ENCODE results near the gene SPIRE2.
"Not testable (repeated sequence)": the region's sequence is repeated elsewhere in the genome, so short reads cannot be mapped to it uniquely, and the experiment has no call there.

Gene SPIRE2

DNA sequence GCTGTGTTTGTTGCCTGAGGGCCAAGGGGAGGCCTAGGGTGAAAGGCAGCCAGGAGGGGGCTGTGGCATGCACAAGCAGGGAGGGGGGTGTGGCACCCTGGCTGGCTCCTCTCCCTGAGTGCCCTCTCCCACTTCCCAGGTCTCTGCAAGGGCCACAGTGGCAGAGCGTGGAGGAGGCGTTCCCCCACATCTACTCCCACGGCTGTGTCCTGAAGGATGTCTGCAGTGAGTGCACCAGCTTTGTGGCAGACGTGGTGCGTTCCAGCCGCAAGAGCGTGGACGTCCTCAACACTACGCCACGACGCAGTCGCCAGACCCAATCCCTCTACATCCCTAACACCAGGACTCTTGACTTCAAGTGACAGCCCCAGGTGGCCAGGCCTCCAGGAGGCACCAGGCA lies 41.6 kb downstream of the SPIRE2 start:
- Histone ChIP-seq H3K4me1 (ENCODE audit: control insufficient read depth, insufficient read depth, low read length, unreplicated experiment) (peaks cover 8% of the 10 kb centered on the region), H3K4me3 (ENCODE audit: low read depth, low read length) (no peak overlapping the region), H3K79me2 (ENCODE audit: control insufficient read depth, insufficient read depth, low read length, unreplicated experiment) (peaks cover 12% of the 10 kb centered on the region), H2AFZ (ENCODE audit: low read length, unreplicated experiment) (no peak overlapping the region), H3K27me3 (ENCODE audit: insufficient read depth, low read length) (no peaks in the 10 kb centered on the region), H3K36me3 (ENCODE audit: insufficient read depth, low read length) (peaks cover 13% of the 10 kb centered on the region; the same call in 1 of the 2 replicates), H3K27ac (ENCODE audit: low read depth, low read length) (no peak overlapping the region)

DNA sequence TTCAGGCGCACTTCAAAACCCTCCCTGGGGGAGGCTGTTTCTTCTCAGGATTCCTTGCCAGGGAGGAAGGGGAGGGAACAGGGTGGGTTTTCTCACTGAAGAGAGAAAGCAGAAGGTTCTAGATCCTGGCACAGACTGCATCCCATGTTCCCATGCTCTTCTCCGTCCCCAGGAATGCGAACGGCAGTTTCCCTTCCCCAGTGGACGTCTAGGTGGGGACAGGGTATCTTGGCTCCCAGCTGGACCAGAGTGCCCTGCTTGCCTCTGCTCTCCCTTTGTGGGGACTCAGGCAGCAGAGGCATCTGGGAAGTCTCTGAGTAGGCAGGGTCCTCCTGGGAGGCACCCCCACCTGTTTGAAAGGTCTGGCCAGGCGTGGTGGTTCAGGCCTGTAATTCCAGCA lies 42.2 kb downstream of the SPIRE2 start:
- Histone ChIP-seq H3K4me3 (ENCODE audit: low read depth, low read length) (no peak overlapping the region), H3K36me3 (ENCODE audit: insufficient read depth, low read length) (peaks cover 16% of the 10 kb centered on the region; the same call in 1 of the 2 replicates), H3K27me3 (ENCODE audit: insufficient read depth, low read length) (no peaks in the 10 kb centered on the region), H2AFZ (ENCODE audit: low read length, unreplicated experiment) (no peak overlapping the region), H3K79me2 (ENCODE audit: control insufficient read depth, insufficient read depth, low read length, unreplicated experiment) (peaks cover 17% of the 10 kb centered on the region), H3K4me1 (ENCODE audit: control insufficient read depth, insufficient read depth, low read length, unreplicated experiment) (peaks cover 12% of the 10 kb centered on the region), H3K27ac (ENCODE audit: low read depth, low read length) (no peak overlapping the region)

DNA sequence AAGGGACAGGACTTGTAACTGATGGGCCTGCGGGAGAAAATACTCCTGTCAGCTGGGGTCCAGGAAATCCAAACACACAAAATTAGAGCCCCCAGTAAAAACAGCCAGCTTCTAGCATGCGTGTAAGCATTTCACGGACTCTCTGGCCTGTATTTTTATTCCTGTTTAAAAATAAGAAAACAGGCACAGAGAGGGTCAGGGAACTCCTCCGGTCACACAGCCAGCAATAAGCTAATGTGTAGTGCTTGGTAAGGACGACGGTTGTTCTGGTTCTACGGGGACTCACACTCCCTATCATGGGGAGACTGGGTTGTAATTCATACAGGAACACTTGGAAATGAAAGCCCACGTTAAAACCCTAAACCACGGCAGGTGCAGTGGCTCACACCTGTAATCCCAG lies 43.6 kb downstream of the SPIRE2 start:
- no peak overlapping the region for H3K4me3 ChIP-seq (ENCODE audit: low read depth, low read length)
- H3K4me1 ChIP-seq (ENCODE audit: control insufficient read depth, insufficient read depth, low read length, unreplicated experiment): peaks cover 12% of the 10 kb centered on the region
- no peaks in the 10 kb centered on the region for H3K27me3 ChIP-seq (ENCODE audit: insufficient read depth, low read length)
- no peak overlapping the region for H2AFZ ChIP-seq (ENCODE audit: low read length, unreplicated experiment)
- peaks cover 26% of the 10 kb centered on the region for H3K79me2 ChIP-seq (ENCODE audit: control insufficient read depth, insufficient read depth, low read length, unreplicated experiment)
- peaks cover 22% of the 10 kb centered on the region for H3K36me3 ChIP-seq (ENCODE audit: insufficient read depth, low read length)
- no peak overlapping the region for H3K27ac ChIP-seq (ENCODE audit: low read depth, low read length)

DNA sequence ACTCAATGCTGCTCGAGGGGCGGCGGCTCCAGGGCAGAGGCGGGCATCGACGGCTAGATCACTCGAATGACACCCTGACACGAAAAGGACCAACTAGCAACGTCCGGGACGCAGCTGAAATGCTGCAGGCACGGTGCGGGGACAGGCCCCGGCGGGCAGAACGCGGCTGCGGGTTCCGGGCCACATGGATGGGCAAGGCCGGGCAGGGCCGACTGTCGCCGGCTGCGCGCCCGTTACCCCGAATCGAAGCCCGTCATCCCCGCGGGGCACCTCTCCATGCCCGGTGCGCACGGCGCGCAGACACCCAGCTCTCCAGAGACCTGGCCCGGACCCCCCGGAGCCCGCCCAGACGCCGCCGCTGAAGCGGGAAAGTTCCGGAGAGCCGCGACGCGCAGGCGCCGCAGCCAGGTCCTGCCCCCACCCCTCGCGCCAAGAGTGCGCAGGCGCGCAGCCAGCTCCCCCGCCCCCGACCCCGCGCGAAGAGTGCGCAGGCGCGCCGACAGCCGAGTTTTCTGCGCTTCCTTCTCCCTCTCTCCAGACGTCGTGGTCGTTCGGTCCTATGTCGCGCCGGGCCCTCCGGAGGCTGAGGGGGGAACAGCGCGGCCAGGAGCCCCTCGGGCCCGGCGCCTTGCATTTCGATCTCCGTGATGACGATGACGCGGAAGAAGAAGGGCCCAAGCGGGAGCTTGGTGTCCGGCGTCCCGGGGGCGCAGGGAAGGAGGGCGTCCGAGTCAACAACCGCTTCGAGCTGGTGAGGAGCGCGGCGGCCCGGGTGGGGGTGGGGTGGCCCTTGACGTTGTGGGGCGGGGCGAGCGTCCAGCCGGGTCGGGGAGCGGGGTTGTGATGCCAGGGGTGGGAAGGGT lies 45.1 kb downstream of the SPIRE2 start, which contains the start of gene TCF25:
Gene TCF25 (plus strand): TSS at position 484 of the 863 bp plus-strand sequence. CDS start 76 bp downstream, at position 560.
- Histone ChIP-seq H3K4me1 (ENCODE audit: control insufficient read depth, insufficient read depth, low read length, unreplicated experiment) (peaks cover 12% of the 10 kb centered on the region), H3K36me3 (ENCODE audit: insufficient read depth, low read length) (peaks cover 23% of the 10 kb centered on the region), H3K27me3 (ENCODE audit: insufficient read depth, low read length) (no peaks in the 10 kb centered on the region), H3K27ac (ENCODE audit: low read depth, low read length) (peak within 1 kb of the TSS; percentile 100), H3K79me2 (ENCODE audit: control insufficient read depth, insufficient read depth, low read length, unreplicated experiment) (peaks cover 39% of the 10 kb centered on the region), H3K4me3 (ENCODE audit: low read depth, low read length) (peak within 1 kb of the TSS; percentile 91), H2AFZ (ENCODE audit: low read length, unreplicated experiment) (peak within 1 kb of the TSS; percentile 91)

DNA sequence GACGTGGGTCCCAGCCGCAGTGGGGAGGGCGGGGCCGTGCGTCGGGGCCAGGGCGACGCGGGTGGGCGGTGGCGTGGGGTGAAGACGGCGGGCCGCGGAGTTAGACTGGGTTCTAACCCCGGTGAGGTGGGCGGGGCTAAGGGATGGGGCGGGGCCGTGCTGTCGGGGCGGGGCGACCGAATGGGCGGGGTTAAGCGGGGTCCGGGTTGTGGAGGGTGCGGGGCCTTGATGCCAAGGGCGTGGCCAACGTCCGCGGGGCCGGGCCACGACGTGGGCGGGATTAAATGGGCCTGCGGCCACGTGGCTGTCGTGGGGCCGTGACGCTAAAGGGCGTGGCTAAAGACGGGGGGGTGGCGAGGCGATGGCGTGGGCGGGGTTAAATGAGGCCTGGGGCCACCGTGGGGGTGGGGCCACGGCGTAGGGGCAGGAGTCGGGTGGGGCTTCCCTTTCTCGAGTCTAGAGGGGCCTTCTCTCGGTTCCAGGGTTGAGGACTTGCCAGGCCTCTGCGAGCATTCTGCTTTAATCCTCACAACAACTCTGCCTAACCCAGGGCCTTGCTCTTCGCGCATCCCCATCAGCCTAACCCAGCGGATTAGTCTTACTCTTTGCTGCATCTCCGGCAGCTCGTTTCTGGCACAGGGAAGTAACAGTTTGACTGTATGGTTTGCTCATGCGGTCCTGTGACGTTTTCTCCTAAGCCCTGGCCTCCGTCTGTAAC lies 45.9 kb downstream of the SPIRE2 start:
- Histone ChIP-seq H2AFZ (ENCODE audit: low read length, unreplicated experiment) (no peak overlapping the region), H3K4me3 (ENCODE audit: low read depth, low read length) (peak overlapping the region; percentile 91), H3K4me1 (ENCODE audit: control insufficient read depth, insufficient read depth, low read length, unreplicated experiment) (peaks cover 12% of the 10 kb centered on the region), H3K79me2 (ENCODE audit: control insufficient read depth, insufficient read depth, low read length, unreplicated experiment) (peaks cover 47% of the 10 kb centered on the region), H3K36me3 (ENCODE audit: insufficient read depth, low read length) (peaks cover 22% of the 10 kb centered on the region), H3K27me3 (ENCODE audit: insufficient read depth, low read length) (no peaks in the 10 kb centered on the region), H3K27ac (ENCODE audit: low read depth, low read length) (peak overlapping the region; percentile 100)

DNA sequence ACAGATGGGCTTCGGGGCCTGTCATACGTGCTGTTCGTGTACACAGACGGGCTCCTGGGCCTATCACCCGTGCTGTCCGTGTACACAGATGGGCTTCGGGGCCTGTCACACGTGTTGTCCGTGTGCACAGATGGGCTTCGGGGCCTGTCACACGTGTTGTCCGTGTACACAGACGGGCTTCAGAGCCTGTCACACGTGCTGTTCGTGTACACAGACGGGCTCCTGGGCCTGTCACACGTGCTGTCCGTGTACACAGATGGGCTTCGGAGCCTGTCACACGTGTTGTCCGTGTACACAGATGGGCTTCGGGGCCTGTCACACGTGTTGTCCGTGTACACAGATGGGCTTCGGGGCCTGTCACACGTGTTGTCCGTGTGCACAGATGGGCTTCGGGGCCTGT lies 50.8 kb downstream of the SPIRE2 start:
- H2AFZ ChIP-seq (ENCODE audit: low read length, unreplicated experiment); H3K4me1 ChIP-seq (ENCODE audit: control insufficient read depth, insufficient read depth, low read length, unreplicated experiment); H3K4me3 ChIP-seq (ENCODE audit: low read depth, low read length); H3K27me3 ChIP-seq (ENCODE audit: insufficient read depth, low read length); H3K27ac ChIP-seq (ENCODE audit: low read depth, low read length): not testable (repeated sequence)
- Histone ChIP-seq H3K79me2 (ENCODE audit: control insufficient read depth, insufficient read depth, low read length, unreplicated experiment) (peaks cover 83% of the 10 kb centered on the region), H3K36me3 (ENCODE audit: insufficient read depth, low read length) (peaks cover 42% of the 10 kb centered on the region)

DNA sequence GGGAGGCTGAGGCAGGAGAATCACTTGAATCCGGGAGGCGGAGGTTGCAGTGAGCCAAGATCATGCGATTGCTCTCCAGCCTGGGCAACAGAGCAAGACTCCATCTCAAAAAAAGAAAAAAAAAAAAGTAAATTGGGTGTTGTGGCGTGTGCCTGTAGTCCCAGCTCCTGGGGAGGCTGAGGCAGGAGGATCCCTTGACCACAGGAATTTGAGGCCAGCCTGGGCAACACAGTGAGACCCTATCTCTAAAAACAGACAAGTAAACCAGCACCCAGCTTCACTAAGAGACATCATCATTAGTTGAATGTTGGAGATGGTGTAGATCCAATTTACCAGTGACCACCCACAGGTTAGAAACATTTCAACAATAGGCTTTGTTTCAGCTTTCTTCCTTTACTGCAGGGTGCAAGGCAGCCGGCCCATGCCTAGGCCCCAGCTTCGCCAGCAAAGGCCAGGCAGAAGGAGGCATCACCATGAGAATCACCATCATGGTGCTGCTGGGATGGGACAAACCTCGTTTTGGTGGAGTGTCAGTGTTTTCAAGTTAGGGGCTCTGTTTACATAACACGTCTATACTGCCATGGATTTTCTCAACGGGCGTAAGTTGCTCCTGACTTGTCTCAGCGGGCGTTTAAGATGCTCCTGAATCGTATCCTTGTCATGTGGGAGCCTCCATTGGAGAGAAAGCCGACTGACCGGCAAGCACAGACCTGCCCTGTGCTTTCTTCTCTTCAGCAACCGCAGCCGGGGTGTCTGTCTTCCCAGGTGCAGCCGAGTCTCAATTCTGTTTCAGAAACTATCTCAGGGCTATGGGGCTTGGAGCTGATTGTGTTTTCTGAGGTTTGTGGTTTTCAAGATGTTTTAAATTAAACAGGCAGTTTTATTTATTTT lies 52.4 kb downstream of the SPIRE2 start:
- Histone ChIP-seq H3K4me3 (ENCODE audit: low read depth, low read length) (no peak overlapping the region), H3K79me2 (ENCODE audit: control insufficient read depth, insufficient read depth, low read length, unreplicated experiment) (peaks cover 69% of the 10 kb centered on the region), H3K27ac (ENCODE audit: low read depth, low read length) (no peak overlapping the region), H3K36me3 (ENCODE audit: insufficient read depth, low read length) (peaks cover 36% of the 10 kb centered on the region), H2AFZ (ENCODE audit: low read length, unreplicated experiment) (no peak overlapping the region), H3K27me3 (ENCODE audit: insufficient read depth, low read length) (no peaks in the 10 kb centered on the region), H3K4me1 (ENCODE audit: control insufficient read depth, insufficient read depth, low read length, unreplicated experiment) (no peaks in the 10 kb centered on the region)

DNA sequence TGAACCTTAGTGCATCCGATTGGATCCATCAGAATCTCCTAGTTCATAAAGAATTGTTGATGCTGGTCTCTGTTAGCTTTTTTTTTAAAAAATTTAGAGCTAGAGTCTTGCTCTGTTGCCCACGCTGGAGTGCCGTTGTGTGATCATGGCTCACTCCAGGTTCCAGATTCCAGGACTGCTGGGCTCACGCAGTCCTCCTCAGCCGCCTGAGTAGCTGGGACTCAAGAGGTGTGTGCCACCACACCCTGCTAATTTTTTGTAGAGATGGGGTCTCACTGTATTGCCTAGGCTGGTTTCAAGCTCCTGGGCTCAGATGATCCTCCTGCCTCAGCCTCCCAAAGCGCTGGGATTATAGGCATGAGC lies 53.1 kb downstream of the SPIRE2 start:
- Histone ChIP-seq H3K27me3 (ENCODE audit: insufficient read depth, low read length) (no peaks in the 10 kb centered on the region), H3K4me1 (ENCODE audit: control insufficient read depth, insufficient read depth, low read length, unreplicated experiment) (no peaks in the 10 kb centered on the region), H2AFZ (ENCODE audit: low read length, unreplicated experiment) (no peak overlapping the region), H3K36me3 (ENCODE audit: insufficient read depth, low read length) (peaks cover 31% of the 10 kb centered on the region), H3K79me2 (ENCODE audit: control insufficient read depth, insufficient read depth, low read length, unreplicated experiment) (peaks cover 63% of the 10 kb centered on the region), H3K4me3 (ENCODE audit: low read depth, low read length) (no peak overlapping the region), H3K27ac (ENCODE audit: low read depth, low read length) (no peak overlapping the region)

DNA sequence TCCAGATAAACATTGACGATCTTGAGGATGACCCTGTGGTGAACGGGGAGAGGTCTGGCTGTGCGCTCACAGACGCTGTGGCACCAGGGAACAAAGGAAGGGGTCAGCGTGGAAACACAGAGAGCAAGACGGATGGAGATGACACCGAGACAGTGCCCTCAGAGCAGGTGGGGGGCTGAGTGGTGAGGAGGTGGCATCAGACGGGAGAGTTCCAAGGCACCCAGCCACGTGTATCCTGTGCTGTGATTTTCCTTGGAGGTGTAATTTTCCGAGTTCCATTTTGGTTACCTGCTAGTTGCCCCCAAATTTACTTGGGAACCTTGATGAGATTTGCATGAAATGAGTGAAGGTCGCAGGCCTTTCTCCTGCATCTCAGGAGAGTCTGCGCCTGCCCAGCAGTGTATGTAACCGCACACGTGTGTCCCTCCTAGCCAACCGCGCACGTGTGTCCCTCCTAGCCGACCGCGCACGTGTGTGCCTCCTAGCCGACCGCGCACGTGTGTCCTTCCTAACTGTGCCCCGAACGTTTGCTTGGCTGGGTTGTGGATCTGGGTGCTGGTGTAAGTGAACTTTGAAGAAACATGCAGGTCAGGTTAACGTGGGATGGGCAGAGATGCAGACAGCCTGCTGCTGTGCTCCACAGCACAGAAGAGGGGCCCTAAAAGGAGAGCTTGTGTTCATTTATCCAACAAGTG lies 55.2 kb downstream of the SPIRE2 start:
- Histone ChIP-seq H3K79me2 (ENCODE audit: control insufficient read depth, insufficient read depth, low read length, unreplicated experiment) (peaks cover 48% of the 10 kb centered on the region), H3K36me3 (ENCODE audit: insufficient read depth, low read length) (peaks cover 24% of the 10 kb centered on the region), H3K27me3 (ENCODE audit: insufficient read depth, low read length) (no peaks in the 10 kb centered on the region), H2AFZ (ENCODE audit: low read length, unreplicated experiment) (no peak overlapping the region), H3K4me3 (ENCODE audit: low read depth, low read length) (no peak overlapping the region), H3K27ac (ENCODE audit: low read depth, low read length) (no peak overlapping the region), H3K4me1 (ENCODE audit: control insufficient read depth, insufficient read depth, low read length, unreplicated experiment) (no peaks in the 10 kb centered on the region)

DNA sequence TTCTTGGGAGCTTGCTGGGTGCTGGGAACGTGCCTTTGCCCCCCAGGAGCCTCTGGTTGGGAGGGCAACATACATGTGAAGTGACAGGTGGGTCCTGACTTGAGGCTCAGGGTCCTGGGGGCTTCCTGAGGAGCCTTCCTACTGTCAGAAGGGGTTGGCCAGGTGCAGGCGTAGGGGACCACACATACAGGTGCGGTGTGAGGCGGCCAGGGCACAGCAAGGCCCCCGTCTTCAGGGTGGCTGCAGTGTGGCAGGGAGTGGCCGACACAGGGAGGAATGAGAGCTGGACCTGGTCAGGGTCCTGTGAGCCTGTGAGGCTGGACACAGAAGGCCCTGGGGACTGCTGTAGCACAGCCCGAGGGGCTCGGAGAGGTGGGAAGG lies 55.8 kb downstream of the SPIRE2 start:
- H3K36me3 ChIP-seq (ENCODE audit: insufficient read depth, low read length): peaks cover 24% of the 10 kb centered on the region
- no peaks in the 10 kb centered on the region for H3K27me3 ChIP-seq (ENCODE audit: insufficient read depth, low read length)
- H3K4me3 ChIP-seq (ENCODE audit: low read depth, low read length): no peak overlapping the region

More for the DNA sequence above, 55.8 kb downstream of the SPIRE2 start:
- Histone ChIP-seq H3K79me2 (ENCODE audit: control insufficient read depth, insufficient read depth, low read length, unreplicated experiment) (peaks cover 43% of the 10 kb centered on the region), H3K27ac (ENCODE audit: low read depth, low read length) (no peak overlapping the region), H3K4me1 (ENCODE audit: control insufficient read depth, insufficient read depth, low read length, unreplicated experiment) (no peaks in the 10 kb centered on the region), H2AFZ (ENCODE audit: low read length, unreplicated experiment) (no peak overlapping the region)

Measured in ACC112 (cell line).